Activated gamma-delta T cell treated with anti-CD3 and anti-CD28 coated beads, Interleukin-2, amount 50 U/mL, for 16 hours (primary cell): ENCODE measurements around the gene SLAIN2.
"Not testable (repeated sequence)": the region's sequence is repeated elsewhere in the genome, so short reads cannot be mapped to it uniquely, and the experiment has no call there.

ENCODE experiments used
- DNase-seq: peaks from one replicate; pipeline ENCODE4 v3.0.0-alpha.2; 2020; ENCODE audit warnings: low read depth

SLAIN2 gene

GRCh38 chr4:48445704-48446103 is 104.4 kb downstream of the SLAIN2 start:
- no peak for DNase-seq

GRCh38 chr4:48446642-48447041 is 105.3 kb downstream of the SLAIN2 start:
- DNase-seq, result no peak

- no peak for DNase-seq
Measured at GRCh38 chr4:48449151-48449550, 107.8 kb downstream of the SLAIN2 start.

GRCh38 chr4:48450740-48451139 is 109.4 kb downstream of the SLAIN2 start:
- no peak for DNase-seq

- not testable (repeated sequence) for DNase-seq
Measured at GRCh38 chr4:48451656-48452055, 110.3 kb downstream of the SLAIN2 start.

GRCh38 chr4:48454591-48454990 is 113.3 kb downstream of the SLAIN2 start:
- DNase-seq, result no peak

GRCh38 chr4:48461000-48461399 is 119.7 kb downstream of the SLAIN2 start:
- DNase-seq, result no peak

GRCh38 chr4:48462363-48462762 is 121.0 kb downstream of the SLAIN2 start:
- DNase-seq, result no peak

GRCh38 chr4:48467442-48467841 is 126.1 kb downstream of the SLAIN2 start:
- DNase-seq, result no peak

GRCh38 chr4:48467891-48468290 is 126.6 kb downstream of the SLAIN2 start:
- no peak for DNase-seq

- DNase-seq, result no peak
Measured at GRCh38 chr4:48470137-48470536, 128.8 kb downstream of the SLAIN2 start.

- DNase-seq, result no peak
Measured at GRCh38 chr4:48470570-48470969, 129.2 kb downstream of the SLAIN2 start.

- DNase-seq, result no peak
Measured at GRCh38 chr4:48472794-48473193, 131.5 kb downstream of the SLAIN2 start.

- DNase-seq, result no peak
Measured at GRCh38 chr4:48475770-48476169, 134.4 kb downstream of the SLAIN2 start.
